ENCODE data around the gene PLEK. TPM values are rescaled to one million over a fixed set of nuclear protein-coding genes. Genes with fewer than 3 reads are reported as not detected.

Gene PLEK
- total and polyA plus RNA-seq, 4 donors: 2.6 to 40.6 (median 4.6) TPM

DNA sequence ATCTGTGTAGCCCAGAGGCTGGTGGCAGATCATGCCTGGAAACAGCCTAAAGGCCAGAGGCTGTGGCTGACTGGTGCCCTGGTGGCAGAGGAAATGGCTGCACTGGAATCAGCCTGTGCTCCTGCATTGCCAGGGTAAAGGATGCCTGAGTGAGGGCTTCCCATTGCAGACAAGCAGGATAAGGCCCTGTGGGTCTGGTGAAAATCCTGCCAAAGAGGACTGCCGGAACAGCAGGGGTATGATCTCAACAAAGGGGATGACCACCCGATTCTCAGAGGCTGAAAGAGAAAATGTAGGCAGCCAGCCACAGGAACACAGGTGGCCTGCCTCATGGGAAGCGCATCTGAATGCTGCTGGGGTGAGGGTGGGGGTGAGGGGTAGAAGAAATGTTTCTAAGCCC lies 53.8 kb downstream of the PLEK start:
- WGBS: 90% methylated on average over 3 of the region's 3 CpGs
- H3K9me3 ChIP-seq (ENCODE audit: control insufficient read depth in 4 of 4, low read length in 3 of 4): no peaks in the 10 kb centered on the region
- no peak overlapping the region for H3K9ac ChIP-seq (ENCODE audit: low read depth in 1 of 2, low read length in 2 of 2)
- no peak overlapping the region for H3K27ac ChIP-seq (ENCODE audit: low read depth in 1 of 2, low read length in 2 of 2)
- no peaks in the 10 kb centered on the region for H3K27me3 ChIP-seq (ENCODE audit: control insufficient read depth in 4 of 4, insufficient read depth in 4 of 4, low read length in 3 of 4)
- no peaks in the 10 kb centered on the region for H3K36me3 ChIP-seq (ENCODE audit: control insufficient read depth in 4 of 4, insufficient read depth in 3 of 4, low read depth in 1 of 4, low read length in 3 of 4)
- TF ChIP-seq FOXA2 (IDR thresholded peaks at IDR 0.05): no peak
- TF ChIP-seq JUND (IDR thresholded peaks at IDR 0.05): no peak
- TF ChIP-seq EGR1 (IDR thresholded peaks at IDR 0.05; ENCODE audit: low read depth in 2 of 2): no peak
- no peak for TF ChIP-seq MAX (IDR thresholded peaks at IDR 0.05)
- TF ChIP-seq RXRA (IDR thresholded peaks at IDR 0.05): no peak
- no peak for TF ChIP-seq FOXA1 (IDR thresholded peaks at IDR 0.05)
- no peak for TF ChIP-seq TAF1 (conservative IDR thresholded peaks at IDR 0.05)
- no peak for TF ChIP-seq HNF4A (conservative IDR thresholded peaks at IDR 0.05)
- no peak for TF ChIP-seq RAD21 (IDR thresholded peaks at IDR 0.05)
- TF ChIP-seq YY1 (IDR thresholded peaks at IDR 0.05): no peak
- TF ChIP-seq HNF4G (IDR thresholded peaks at IDR 0.05): no peak
- TF ChIP-seq, protein P1, sequence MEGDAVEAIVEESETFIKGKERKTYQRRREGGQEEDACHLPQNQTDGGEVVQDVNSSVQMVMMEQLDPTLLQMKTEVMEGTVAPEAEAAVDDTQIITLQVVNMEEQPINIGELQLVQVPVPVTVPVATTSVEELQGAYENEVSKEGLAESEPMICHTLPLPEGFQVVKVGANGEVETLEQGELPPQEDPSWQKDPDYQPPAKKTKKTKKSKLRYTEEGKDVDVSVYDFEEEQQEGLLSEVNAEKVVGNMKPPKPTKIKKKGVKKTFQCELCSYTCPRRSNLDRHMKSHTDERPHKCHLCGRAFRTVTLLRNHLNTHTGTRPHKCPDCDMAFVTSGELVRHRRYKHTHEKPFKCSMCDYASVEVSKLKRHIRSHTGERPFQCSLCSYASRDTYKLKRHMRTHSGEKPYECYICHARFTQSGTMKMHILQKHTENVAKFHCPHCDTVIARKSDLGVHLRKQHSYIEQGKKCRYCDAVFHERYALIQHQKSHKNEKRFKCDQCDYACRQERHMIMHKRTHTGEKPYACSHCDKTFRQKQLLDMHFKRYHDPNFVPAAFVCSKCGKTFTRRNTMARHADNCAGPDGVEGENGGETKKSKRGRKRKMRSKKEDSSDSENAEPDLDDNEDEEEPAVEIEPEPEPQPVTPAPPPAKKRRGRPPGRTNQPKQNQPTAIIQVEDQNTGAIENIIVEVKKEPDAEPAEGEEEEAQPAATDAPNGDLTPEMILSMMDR (IDR thresholded peaks at IDR 0.05; ENCODE audit: low read depth, low read length, missing input control): no peak
- no peak for TF ChIP-seq SP1 (IDR thresholded peaks at IDR 0.05)
- TF ChIP-seq ZBTB33 (IDR thresholded peaks at IDR 0.05): no peak
- no peak for TF ChIP-seq GABPA (IDR thresholded peaks at IDR 0.05 in 1 of 2, conservative IDR thresholded peaks at IDR 0.05 in 1 of 2)
- TF ChIP-seq, protein P2, sequence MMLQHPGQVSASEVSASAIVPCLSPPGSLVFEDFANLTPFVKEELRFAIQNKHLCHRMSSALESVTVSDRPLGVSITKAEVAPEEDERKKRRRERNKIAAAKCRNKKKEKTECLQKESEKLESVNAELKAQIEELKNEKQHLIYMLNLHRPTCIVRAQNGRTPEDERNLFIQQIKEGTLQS (IDR thresholded peaks at IDR 0.05): no peak
- TF ChIP-seq REST (IDR thresholded peaks at IDR 0.05): no peak
- no peak for TF ChIP-seq NR2F2 (IDR thresholded peaks at IDR 0.05)
- no peaks in the 10 kb centered on the region for H3K4me1 ChIP-seq (ENCODE audit: control insufficient read depth in 4 of 4, insufficient read depth in 4 of 4, low read length in 3 of 4)
- no peak for DNase-seq (ENCODE audit: low spot score)
- H3K4me3 ChIP-seq (ENCODE audit: low read depth in 1 of 3, low read length in 3 of 3): no peak overlapping the region
